Kidney (tissue), 14 donors: ENCODE results near the gene RERE. TPM values are rescaled to one million over a fixed set of nuclear protein-coding genes. Genes with fewer than 3 reads are reported as not detected.

Source experiments
- DNase-seq, 5 donors: peaks; one replicate each; pipeline ENCODE4 v3.0.0-alpha.2; 2013 to 2020
- FAIRE-seq: peaks from 2 replicates; lab custom pipeline; 2012; peaks lifted over from hg19 to GRCh38; lab: Jason Lieb, UNC
- H3K27ac ChIP-seq, 2 donors: one replicate each; pipeline ENCODE4 v1.7.0; 2013; ENCODE audit warnings: low read depth in 2 of 2, low read length in 2 of 2, inconsistent platforms in 1 of 2
- H3K27me3 ChIP-seq: one replicate; pipeline ENCODE4 v1.7.1; 2013; ENCODE audit warnings: low read length, inconsistent platforms; ENCODE audit not compliant: control insufficient read depth, insufficient read depth
- H3K36me3 ChIP-seq, 3 donors: one replicate each; pipeline versions ENCODE4 v1.7.0 to v1.7.1; 2013; ENCODE audit warnings: low read length in 3 of 3, control low read depth in 1 of 3, inconsistent platforms in 1 of 3; ENCODE audit not compliant: insufficient read depth in 3 of 3, control insufficient read depth in 2 of 3
- H3K4me1 ChIP-seq, 3 donors: one replicate each; pipeline versions ENCODE4 v1.7.0 to v1.7.1; 2013; ENCODE audit warnings: low read length in 3 of 3, inconsistent platforms in 1 of 3, low read depth in 1 of 3; ENCODE audit not compliant: control insufficient read depth in 2 of 3, insufficient read depth in 2 of 3
- H3K4me3 ChIP-seq, 3 donors: one replicate each; pipeline versions ENCODE4 v1.7.0 to v1.8.1; 2013; ENCODE audit warnings: low read length in 3 of 3, control low read depth in 1 of 3, inconsistent platforms in 1 of 3
- H3K9ac ChIP-seq, 3 donors: one replicate each; pipeline versions ENCODE4 v1.7.0 to v1.7.1; 2013; ENCODE audit warnings: low read length in 3 of 3, control low read depth in 1 of 3, inconsistent platforms in 1 of 3
- H3K9me3 ChIP-seq, 3 donors: one replicate each; pipeline versions ENCODE4 v1.7.0 to v1.7.1; 2013; ENCODE audit warnings: low read length in 3 of 3, control low read depth in 1 of 3, inconsistent platforms in 1 of 3; ENCODE audit not compliant: control insufficient read depth in 2 of 3, insufficient read depth in 1 of 3
- CTCF ChIP-seq: IDR thresholded peaks from 3 replicates; pipeline ENCODE4 v1.5.1; 2012; ENCODE audit warnings: mild to moderate bottlenecking, moderate library complexity, borderline replicate concordance; ENCODE audit not compliant: insufficient read depth; ENCODE audit errors: extremely low read depth
- intact Hi-C: fragments of 100-400 bp; cut with DNase I; formaldehyde crosslinking; loops from one replicate; pipeline ENCODE4 v1.11.1; 2022
- polyA plus RNA-seq: library from polyadenylated mRNA; stranded (reverse); fragments of 350-450 nt; fragmentation: Illumina TruSeq; extraction: RNeasy Lipid Tissue Mini Kit (QIAGEN cat#74804); gene quantifications from one replicate; pipeline ENCODE4 v1.2.3, GENCODE V29; 2014; ENCODE audit warnings: low read depth, low replicate concordance; ENCODE audit not compliant: insufficient read depth
- total RNA-seq: library from RNA; stranded (reverse); fragmentation: NEBNext Ultra II Directional; extraction: Animal tissue kit (Norgen Biotek cat#: 25700); gene quantifications from one replicate; pipeline ENCODE4 v1.2.1, GENCODE V29; 2021
- donor health status: control.
- donor health status: control.
- donor health status: control.
- donor health status: control.
- donor health status: control.
- donor health status: DM: yes; HTN: yes; CAD: no.
- donor health status: Normal renal cell carcinoma (clear cell type).

The RERE gene
- total and polyA plus RNA-seq, 2 donors from 2014 or later = 37.2 to 176 TPM

- peaks cover 0 to 7% (median 0%) of the 10 kb centered on the region in 3 donors for H3K36me3 ChIP-seq
- FAIRE-seq (no peak), DNase-seq (peak in 1 of 5 donors; percentile 5)
- H3K27me3 ChIP-seq = no peaks in the 10 kb centered on the region
- no peak for TF ChIP-seq CTCF
- peak overlapping the region in 1 of 2 donors; percentile 42 for H3K27ac ChIP-seq
- no peak overlapping the region for H3K4me3 ChIP-seq
- H3K4me1 ChIP-seq = peaks cover 3 to 18% (median 14%) of the 10 kb centered on the region in 3 donors
- intact Hi-C loops = no loop called here
- H3K9me3 ChIP-seq = no peaks in the 10 kb centered on the region
- no peak overlapping the region for H3K9ac ChIP-seq
Observed at GRCh38 chr1:8390707-8391106, 426.7 kb downstream of the RERE start.

GRCh38 chr1:8389958-8390535, 427.4 kb downstream of the RERE start:
- Histone ChIP-seq H3K27ac (no peak overlapping the region), H3K4me3 (no peak overlapping the region), H3K27me3 (no peaks in the 10 kb centered on the region), H3K9me3 (no peaks in the 10 kb centered on the region), H3K9ac (no peak overlapping the region), H3K36me3 (peaks cover 0 to 7% (median 0%) of the 10 kb centered on the region in 3 donors), H3K4me1 (peaks cover 3 to 18% (median 14%) of the 10 kb centered on the region in 3 donors)
- no peak for TF ChIP-seq CTCF
- intact Hi-C loops = no loop called here
- DNase-seq (peak in 1 of 5 donors; percentile 20), FAIRE-seq (no peak)

GRCh38 chr1:8388732-8389562, 428.5 kb downstream of the RERE start:
- DNase-seq (peak in 1 of 5 donors; percentile 22), FAIRE-seq (no peak)
- Histone ChIP-seq H3K4me1 (peaks cover 0 to 24% (median 19%) of the 10 kb centered on the region in 3 donors), H3K9ac (no peak overlapping the region), H3K9me3 (no peaks in the 10 kb centered on the region), H3K27me3 (no peaks in the 10 kb centered on the region), H3K4me3 (no peak overlapping the region), H3K36me3 (peaks cover 0 to 8% (median 5%) of the 10 kb centered on the region in 3 donors), H3K27ac (no peak overlapping the region)
- intact Hi-C loops = no loop called here
- TF ChIP-seq CTCF = no peak
